GM11168 (cell line): ENCODE data around the gene THAP2.

ENCODE experiments used
- in situ Hi-C: fragments of 300-500 bp; cut with MboI; formaldehyde crosslinking; loops from one replicate; pipeline ENCODE4 v1.12.0; 2022; ENCODE audit warnings: low sequenced_read_pairs; ENCODE audit not compliant: unreplicated experiment

THAP2 gene

GRCh38 chr12:71663561-71664410, at the start of gene THAP2, which contains the start of gene ZFC3H1:
TSS of gene THAP2 (plus strand) at chr12:71664301. CDS start at chr12:71664510, 209 bp downstream.
TSS of gene ZFC3H1 (minus strand) at chr12:71663848. CDS start at chr12:71663610, 238 bp downstream.
- in situ Hi-C loops, result no loop called here

GRCh38 chr12:71621938-71622337, 42.2 kb upstream of the THAP2 start:
- in situ Hi-C loops, result no loop called here

DNA sequence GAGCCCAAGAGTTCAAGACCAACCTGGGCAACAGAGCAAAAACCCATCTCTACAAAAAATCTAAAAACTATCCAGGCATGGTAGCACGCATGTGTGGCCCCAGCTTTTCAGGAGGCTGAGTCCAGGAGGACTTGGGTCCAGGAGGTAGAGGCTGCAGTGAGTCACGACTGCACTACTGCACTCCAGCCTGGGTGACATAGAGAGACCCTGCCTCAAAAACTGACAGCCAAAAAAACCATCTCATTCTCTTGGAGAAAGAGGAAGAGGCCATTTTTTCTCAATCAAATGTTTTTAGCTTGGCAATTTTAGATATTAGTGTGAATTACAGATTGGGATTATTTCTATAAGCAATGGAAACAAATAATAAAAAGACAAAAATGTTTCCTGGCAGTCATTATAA, 38.6 kb upstream of the THAP2 start:
- in situ Hi-C loops, result no loop called here

DNA sequence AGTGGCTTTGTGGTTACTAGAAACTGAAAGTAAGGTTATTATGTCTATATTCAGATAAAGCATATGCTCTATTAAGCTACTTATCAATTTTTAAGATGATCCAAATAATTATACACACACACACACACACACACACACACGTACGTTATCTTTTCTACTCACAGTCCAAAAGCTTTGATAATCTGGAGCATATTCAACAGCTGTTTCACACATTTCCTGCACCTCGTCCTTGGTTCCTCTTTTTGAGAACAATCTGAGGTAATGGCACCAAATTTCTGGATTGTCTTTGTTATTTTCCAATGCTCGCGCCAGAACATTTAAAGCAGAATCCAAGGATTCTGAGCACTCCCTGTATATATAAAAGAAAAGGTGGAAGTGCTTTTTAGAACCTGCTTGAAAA, 38.0 kb upstream of the THAP2 start:
- in situ Hi-C loops, result no loop called here

- in situ Hi-C loops, result no loop called here
These were observed 37.3 kb upstream of the THAP2 start for GRCh38 chr12:71626768-71627167.

GRCh38 chr12:71627438-71628002, 36.6 kb upstream of the THAP2 start:
- in situ Hi-C loops, result no loop called here

DNA sequence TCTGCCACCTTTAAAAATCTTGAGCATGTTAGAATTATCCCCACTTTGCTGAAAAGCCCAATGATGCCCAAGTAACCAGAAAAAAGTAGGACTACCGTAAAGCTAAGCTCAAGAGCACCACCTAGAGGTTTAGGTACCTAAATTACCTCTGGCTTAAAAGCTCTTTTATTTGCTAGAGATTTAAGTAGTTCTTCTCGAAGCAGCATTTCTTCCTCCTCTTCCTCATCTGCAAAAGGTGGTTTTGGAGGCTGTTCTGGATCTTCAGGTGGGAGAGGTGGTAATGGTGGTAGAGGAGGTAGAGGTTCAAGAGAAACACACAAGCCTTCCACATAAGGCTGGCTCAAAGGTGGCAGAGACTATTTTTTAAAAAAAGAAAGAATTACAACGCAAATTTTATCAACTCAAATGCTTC, 27.4 kb upstream of the THAP2 start:
- in situ Hi-C loops, result no loop called here

GRCh38 chr12:71638499-71638898, 25.6 kb upstream of the THAP2 start:
- in situ Hi-C loops, result no loop called here

GRCh38 chr12:71639341-71639760, 24.8 kb upstream of the THAP2 start:
- in situ Hi-C loops, result no loop called here

GRCh38 chr12:71640316-71640715, 23.8 kb upstream of the THAP2 start:
- in situ Hi-C loops, result no loop called here

GRCh38 chr12:71641390-71641789, 22.7 kb upstream of the THAP2 start:
- in situ Hi-C loops, result no loop called here

- in situ Hi-C loops, result no loop called here
These were observed 21.8 kb upstream of the THAP2 start for GRCh38 chr12:71642264-71642663.

GRCh38 chr12:71645268-71645667, 18.8 kb upstream of the THAP2 start:
- in situ Hi-C loops, result no loop called here

DNA sequence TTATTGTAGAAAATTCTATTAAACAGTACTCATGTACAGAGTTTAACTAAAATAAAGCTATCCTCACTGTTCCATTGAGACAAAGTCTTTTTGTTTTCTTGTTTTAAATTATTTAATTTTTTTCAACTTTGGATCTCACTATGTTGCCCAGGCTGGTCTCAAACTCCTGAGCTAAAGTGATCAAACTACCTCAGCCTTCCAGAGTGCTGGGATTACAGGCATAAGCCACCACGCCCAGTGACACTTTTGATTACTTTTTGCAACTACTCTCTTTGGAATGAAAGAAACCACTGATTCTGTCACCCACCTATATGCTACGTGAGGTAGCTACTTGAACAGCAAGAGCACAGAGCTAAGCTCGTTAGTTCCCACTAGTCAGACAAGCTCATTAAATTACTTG, 17.6 kb upstream of the THAP2 start:
- in situ Hi-C loops, result no loop called here

GRCh38 chr12:71648537-71648936, 15.6 kb upstream of the THAP2 start:
- in situ Hi-C loops, result no loop called here

DNA sequence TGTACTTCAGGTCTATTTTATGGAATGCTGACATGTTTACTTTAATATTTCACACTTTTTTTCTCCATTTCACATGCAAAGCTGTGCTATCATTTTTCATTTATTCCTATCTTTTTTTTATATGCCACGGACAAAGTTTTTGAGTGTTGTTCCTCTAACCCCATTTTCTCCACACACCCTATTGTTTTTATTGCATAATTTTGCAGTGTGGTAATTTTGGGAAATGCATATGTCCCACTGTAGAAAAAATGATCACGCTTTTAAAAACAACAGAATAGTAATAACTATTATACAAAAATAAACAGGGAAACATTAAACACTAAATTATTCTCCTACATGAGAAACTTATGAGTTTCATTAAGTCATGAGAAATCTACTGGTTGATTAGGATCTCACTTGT, 14.7 kb upstream of the THAP2 start:
- in situ Hi-C loops, result no loop called here

DNA sequence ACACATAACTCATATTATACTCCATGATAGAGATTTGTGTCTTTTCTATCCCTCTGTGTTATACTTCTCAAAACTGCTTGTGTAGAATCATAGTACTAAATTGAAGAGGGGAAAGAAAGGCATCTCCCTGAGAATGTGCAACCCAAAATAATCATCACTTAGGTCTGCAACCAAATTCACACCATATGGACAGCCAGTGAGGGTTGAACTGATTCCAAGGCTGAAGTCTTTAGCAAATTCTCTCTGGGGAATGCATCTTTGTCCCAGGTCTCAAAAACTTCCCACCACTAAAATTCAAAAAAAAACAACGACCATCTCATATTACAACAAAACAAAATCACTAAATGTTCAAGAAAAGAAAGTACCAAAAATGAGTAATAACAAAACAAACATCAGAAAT, 11.4 kb upstream of the THAP2 start:
- in situ Hi-C loops, result no loop called here

- in situ Hi-C loops, result no loop called here
These were observed 11.0 kb upstream of the THAP2 start for GRCh38 chr12:71653137-71653536.

GRCh38 chr12:71654200-71654599, 9.9 kb upstream of the THAP2 start:
- in situ Hi-C loops, result no loop called here

GRCh38 chr12:71655495-71655894, 8.6 kb upstream of the THAP2 start:
- in situ Hi-C loops, result no loop called here

- in situ Hi-C loops, result no loop called here
These were observed 8.2 kb upstream of the THAP2 start for GRCh38 chr12:71655907-71656306.

DNA sequence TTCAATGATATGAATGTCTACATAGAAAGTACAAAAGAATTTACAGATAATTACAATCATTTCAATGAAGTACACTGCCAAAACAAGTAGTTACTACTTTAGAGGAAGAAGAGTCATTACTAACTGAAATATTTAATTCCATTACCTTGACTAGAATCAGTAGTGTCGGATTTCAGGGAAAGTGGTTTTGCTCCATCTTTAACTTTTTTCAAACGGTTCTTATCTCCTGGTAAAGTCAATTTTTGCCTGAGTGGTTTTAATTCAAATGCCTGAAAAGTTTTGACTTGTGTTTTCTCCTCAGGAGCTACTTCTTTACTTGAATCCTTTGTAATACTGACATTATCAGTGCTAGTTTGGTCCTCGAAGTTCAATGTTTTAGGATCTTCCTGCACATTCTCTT, 7.4 kb upstream of the THAP2 start:
- in situ Hi-C loops, result no loop called here
